Ramos (cell line): Measurements from ENCODE around the gene DCLK1.

ENCODE experiments used
- in situ Hi-C: fragments of 300-500 bp; cut with MboI; formaldehyde crosslinking; loops from one replicate; pipeline ENCODE4 v1.14.3; 2022; ENCODE audit warnings: low sequenced_read_pairs; ENCODE audit not compliant: unreplicated experiment

DCLK1 gene

GRCh38 chr13:35743165-35743564 is 388.0 kb downstream of the DCLK1 start:
- in situ Hi-C loops = no loop called here

GRCh38 chr13:35741657-35742056 is 389.5 kb downstream of the DCLK1 start:
- in situ Hi-C loops = no loop called here

- in situ Hi-C loops = no loop called here
Observed at GRCh38 chr13:35736876-35737275, 394.3 kb downstream of the DCLK1 start.

- in situ Hi-C loops = no loop called here
Observed at GRCh38 chr13:35733827-35734226, 397.4 kb downstream of the DCLK1 start.

DNA sequence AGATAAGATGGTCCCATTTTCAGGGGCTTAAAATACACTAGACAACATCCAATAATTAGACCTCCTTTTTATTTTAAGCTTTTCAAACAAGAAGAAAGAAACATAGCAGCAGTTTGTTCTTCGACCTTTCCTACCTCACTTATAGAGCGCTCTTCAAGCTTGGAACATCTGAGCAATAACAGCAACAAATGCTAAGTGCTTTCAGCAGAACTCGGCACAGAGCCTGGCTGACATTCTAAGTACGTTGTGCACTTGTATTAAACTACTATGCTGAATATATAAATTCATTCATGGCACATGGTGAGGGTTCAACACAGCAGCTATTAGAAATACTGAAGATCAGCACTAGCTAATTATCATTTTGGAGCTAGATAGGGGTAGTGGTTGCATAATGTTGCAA is 398.6 kb downstream of the DCLK1 start:
- in situ Hi-C loops = no loop called here

DNA sequence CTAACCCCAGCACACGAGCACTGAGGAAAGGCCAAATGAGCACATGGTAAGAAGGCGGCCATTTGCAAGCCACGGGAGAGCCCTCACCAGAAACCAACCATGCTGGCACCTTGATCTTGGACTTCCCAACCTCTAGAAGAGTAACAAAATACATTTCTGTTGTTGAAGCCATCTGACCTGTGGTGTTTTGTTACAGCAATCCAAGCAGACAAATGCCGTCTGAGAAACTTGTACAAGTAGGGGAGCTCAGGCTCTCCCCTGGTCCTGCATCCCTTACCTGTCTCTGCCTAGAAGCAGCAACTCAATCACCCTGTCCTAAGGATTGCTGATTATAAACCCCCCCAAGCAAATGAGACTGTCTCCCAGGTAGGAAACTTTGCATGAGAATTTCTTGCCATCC is 399.7 kb downstream of the DCLK1 start:
- in situ Hi-C loops = no loop called here

DNA sequence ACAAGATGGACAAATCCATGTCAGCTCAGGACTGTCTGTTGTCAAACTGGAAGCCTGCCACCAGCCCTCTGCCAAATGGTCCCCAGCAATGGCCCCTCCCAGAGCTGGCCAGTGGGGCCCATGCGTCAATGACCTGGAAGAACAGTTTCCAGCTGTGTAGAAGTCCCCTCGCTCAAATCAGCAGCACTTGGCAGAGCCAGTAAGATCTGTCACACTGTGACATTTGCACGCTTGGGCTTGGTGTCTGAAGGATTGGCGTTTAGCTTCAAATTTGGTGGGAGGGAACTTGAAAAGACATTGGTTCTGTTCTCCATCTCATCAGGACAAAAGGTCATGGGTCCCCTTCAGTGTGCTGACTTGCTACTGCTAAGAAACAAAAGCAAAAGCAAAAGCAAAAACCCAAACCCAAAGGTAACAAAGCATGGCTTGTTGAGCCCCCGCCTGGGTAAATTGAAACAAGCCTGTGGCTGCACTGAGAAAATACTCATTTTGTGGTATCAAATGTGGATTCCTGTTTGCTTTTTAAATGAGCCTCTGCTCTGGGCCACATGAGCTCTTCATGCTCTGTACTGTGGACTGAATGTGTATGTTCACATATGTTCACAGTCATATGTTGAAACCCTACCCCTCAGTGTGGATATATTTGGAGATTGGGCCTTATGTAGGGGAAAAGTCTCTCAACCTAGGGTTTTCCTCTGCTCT is 401.1 kb downstream of the DCLK1 start:
- in situ Hi-C loops = no loop called here

GRCh38 chr13:35727881-35728280 is 403.3 kb downstream of the DCLK1 start:
- in situ Hi-C loops = no loop called here

GRCh38 chr13:35724446-35724845 is 406.7 kb downstream of the DCLK1 start:
- in situ Hi-C loops = no loop called here

DNA sequence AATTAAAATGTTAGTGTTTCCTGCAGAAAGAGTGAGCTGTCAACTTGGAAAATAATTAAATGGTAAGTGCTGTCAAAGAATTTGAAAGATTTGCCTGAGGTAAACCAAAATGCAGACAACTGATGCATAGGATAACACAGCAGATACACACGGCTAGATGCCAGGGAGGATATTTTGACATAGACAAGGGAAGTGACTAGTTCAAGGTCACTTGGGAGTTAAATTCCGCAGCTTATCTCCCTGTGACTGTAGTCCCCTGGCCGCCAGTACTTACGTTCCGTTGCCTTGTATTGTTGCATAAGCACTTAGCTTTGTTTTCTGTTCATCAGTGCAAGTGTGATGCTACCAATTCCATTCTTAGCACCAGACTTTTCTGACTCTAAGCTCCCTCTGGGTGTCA is 407.4 kb downstream of the DCLK1 start:
- in situ Hi-C loops = no loop called here

GRCh38 chr13:35723053-35723461 is 408.1 kb downstream of the DCLK1 start:
- in situ Hi-C loops = no loop called here

GRCh38 chr13:35722458-35723052 is 408.6 kb downstream of the DCLK1 start:
- in situ Hi-C loops = no loop called here

DNA sequence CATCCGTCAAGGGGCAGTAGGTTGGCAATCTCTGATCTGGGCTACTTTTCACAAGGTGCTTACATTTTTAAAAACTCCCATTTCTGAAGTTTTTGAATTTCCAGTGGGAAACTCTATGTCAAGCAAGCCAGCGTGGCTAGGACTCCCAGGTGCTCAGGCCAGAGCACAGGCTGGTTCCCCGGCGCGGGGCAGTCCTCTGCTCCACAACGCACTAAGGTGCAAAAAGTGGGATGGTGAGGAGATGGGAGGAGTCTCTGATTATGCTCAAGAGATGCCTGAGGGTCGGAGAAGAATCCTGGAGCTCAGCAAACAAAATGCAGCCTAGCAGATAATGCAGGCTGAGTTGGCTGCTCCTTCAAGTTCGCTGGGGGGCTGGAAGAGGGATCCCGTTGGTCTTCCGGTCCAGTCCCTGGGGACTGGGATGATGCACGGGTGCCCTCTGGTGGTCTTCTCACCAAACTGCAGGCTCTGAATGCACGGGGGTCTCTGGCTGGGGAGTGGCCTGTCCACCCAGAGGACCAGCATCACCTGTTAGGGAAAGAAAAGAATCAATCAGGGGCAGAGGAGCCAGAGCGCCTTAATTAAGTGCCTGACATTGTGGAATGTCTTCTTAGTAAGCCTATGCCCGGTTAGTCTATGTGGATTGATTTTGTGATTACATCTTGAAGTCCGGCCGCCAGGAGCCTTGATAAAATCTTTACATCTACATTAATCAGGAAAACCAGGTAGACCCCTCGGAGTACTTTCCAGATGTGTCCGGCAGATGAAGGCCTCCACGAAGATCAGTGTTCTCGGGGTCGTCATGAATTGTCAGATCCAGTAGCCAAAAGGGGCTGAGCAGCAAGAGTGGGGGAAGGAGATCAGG is 410.3 kb downstream of the DCLK1 start:
- in situ Hi-C loops = no loop called here

GRCh38 chr13:35720290-35720689 is 410.9 kb downstream of the DCLK1 start:
- in situ Hi-C loops = no loop called here
